Measurements from ENCODE around the gene SLC25A26. TPM values are rescaled to one million over a fixed set of nuclear protein-coding genes. Genes with fewer than 3 reads are reported as not detected.

SLC25A26 gene
- total RNA-seq, 4 donors from 2014 or later = 4.2 to 17.3 (median 12.2) TPM

GRCh38 chr3:66406163-66406562 is 185.4 kb downstream of the SLC25A26 start:
- TF ChIP-seq EP300 (IDR thresholded peaks at IDR 0.05; ENCODE audit: low read depth) (no peak), POLR2AphosphoS5 (IDR thresholded peaks at IDR 0.05) (no peak), POLR2A (IDR thresholded peaks at IDR 0.05) (no peak), CTCF (IDR thresholded peaks at IDR 0.05) (no peak)
- in situ Hi-C loops (cut with MboI; ENCODE audit: low pct_ligation_motif_present in 1 of 4, low pct_unique_long_range_greater_than_20kb in 1 of 4, low sequenced_read_pairs in 3 of 4) = loop anchor here (5.0 to 25.0 kb wide), 3 partner anchors 406 to 411 kb away; no protein-coding TSS in a partner anchor
- peaks cover 0 to 26% (median 10%) of the 10 kb centered on the region in 4 donors for H3K36me3 ChIP-seq
- H3K4me1 ChIP-seq = peaks cover 11 to 58% (median 39%) of the 10 kb centered on the region in 4 donors
- H3K4me3 ChIP-seq = no peak overlapping the region
- H3K27ac ChIP-seq = peak overlapping the region; percentile 46 to 87 (median 70)
- H3K27me3 ChIP-seq = no peaks in the 10 kb centered on the region
- H3K9me3 ChIP-seq = no peaks in the 10 kb centered on the region
- DNase-seq = no peak
- intact Hi-C loops (cut with DNase I; ENCODE audit: low total_unique reads) = loop anchor here (5.0 kb wide), 2 partner anchors 91 to 411 kb away; no protein-coding TSS in a partner anchor
- WGBS, 2 donors (ENCODE audit: low coverage in 1 of 2) = 77 to 84% methylated on average over 2 to 5 of the region's 5 CpGs

GRCh38 chr3:66406831-66407610 is 186.2 kb downstream of the SLC25A26 start:
- H3K4me1 ChIP-seq = peaks cover 11 to 54% (median 39%) of the 10 kb centered on the region in 4 donors
- WGBS, 2 donors (ENCODE audit: low coverage in 1 of 2) = 79 to 87% methylated on average over 3 to 17 of the region's 17 CpGs
- TF ChIP-seq POLR2A (IDR thresholded peaks at IDR 0.05) (no peak), POLR2AphosphoS5 (IDR thresholded peaks at IDR 0.05) (no peak), EP300 (IDR thresholded peaks at IDR 0.05; ENCODE audit: low read depth) (no peak), CTCF (IDR thresholded peaks at IDR 0.05) (no peak)
- in situ Hi-C loops (cut with MboI; ENCODE audit: low pct_ligation_motif_present in 1 of 4, low pct_unique_long_range_greater_than_20kb in 1 of 4, low sequenced_read_pairs in 3 of 4) = loop anchor here (5.0 to 25.0 kb wide), 3 partner anchors 405 to 410 kb away; no protein-coding TSS in a partner anchor
- H3K36me3 ChIP-seq = peaks cover 0 to 29% (median 10%) of the 10 kb centered on the region in 4 donors
- DNase-seq = no peak
- H3K27ac ChIP-seq = peak overlapping the region; percentile 46 to 87 (median 70)
- H3K27me3 ChIP-seq = no peaks in the 10 kb centered on the region
- intact Hi-C loops (cut with DNase I; ENCODE audit: low total_unique reads) = loop anchor here (5.0 kb wide), 2 partner anchors 90 to 410 kb away; no protein-coding TSS in a partner anchor
- no peaks in the 10 kb centered on the region for H3K9me3 ChIP-seq
- no peak overlapping the region for H3K4me3 ChIP-seq

- 40 to 59% methylated on average over 1 to 13 of the region's 14 CpGs for WGBS, 2 donors (ENCODE audit: low coverage in 1 of 2)
- in situ Hi-C loops (cut with MboI; ENCODE audit: low pct_ligation_motif_present in 1 of 4, low pct_unique_long_range_greater_than_20kb in 1 of 4, low sequenced_read_pairs in 3 of 4) (loop anchor here (5.0 to 25.0 kb wide), 3 partner anchors 405 to 410 kb away; no protein-coding TSS in a partner anchor), intact Hi-C loops (cut with DNase I; ENCODE audit: low total_unique reads) (loop anchor here (5.0 kb wide), 2 partner anchors 90 to 410 kb away; no protein-coding TSS in a partner anchor)
- peaks cover 8 to 57% (median 39%) of the 10 kb centered on the region in 4 donors for H3K4me1 ChIP-seq
- TF ChIP-seq CTCF (IDR thresholded peaks at IDR 0.05) (peak; percentile 87 to 90 (median 89)), POLR2A (IDR thresholded peaks at IDR 0.05) (no peak), EP300 (IDR thresholded peaks at IDR 0.05; ENCODE audit: low read depth) (no peak)
- H3K27me3 ChIP-seq = no peaks in the 10 kb centered on the region
- no peak overlapping the region for H3K4me3 ChIP-seq
- H3K27ac ChIP-seq = peak overlapping the region; percentile 46 to 87 (median 70)
- DNase-seq = peak; percentile 79
- H3K9me3 ChIP-seq = no peaks in the 10 kb centered on the region
- H3K36me3 ChIP-seq = peaks cover 0 to 34% (median 10%) of the 10 kb centered on the region in 4 donors
These were observed 186.9 kb downstream of the SLC25A26 start for GRCh38 chr3:66407611-66408218.

All from transverse colon (tissue), 4 donors.